Type B pancreatic cell (in vitro differentiated cells): ENCODE data around the gene LBH. TPM values are rescaled to one million over a fixed set of nuclear protein-coding genes. Genes with fewer than 3 reads are reported as not detected.

ENCODE experiments used
- DNase-seq: peaks from one replicate; pipeline ENCODE4 v3.0.0; 2021; ENCODE audit warnings: mixed read lengths; ENCODE audit not compliant: unreplicated experiment; ENCODE audit errors: extremely low spot score
- H3K27ac Mint-ChIP-seq: 2 replicates; pipeline ENCODE4 v1.8.0; 2021; ENCODE audit warnings: mild to moderate bottlenecking, mixed read lengths
- H3K27me3 Mint-ChIP-seq: 2 replicates; pipeline ENCODE4 v1.8.0; 2021; ENCODE audit warnings: mixed read lengths
- H3K36me3 Mint-ChIP-seq: 2 replicates; pipeline ENCODE4 v1.8.0; 2021; ENCODE audit warnings: mixed read lengths
- H3K4me1 Mint-ChIP-seq: one replicate; pipeline ENCODE4 v1.8.0; 2021; ENCODE audit warnings: mixed read lengths; ENCODE audit not compliant: unreplicated experiment
- H3K4me3 Mint-ChIP-seq: 2 replicates; pipeline ENCODE4 v1.8.0; 2021; ENCODE audit warnings: mild to moderate bottlenecking, mixed read lengths
- H3K9me3 Mint-ChIP-seq: 2 replicates; pipeline ENCODE4 v1.8.0; 2021; ENCODE audit warnings: mixed read lengths
- CTCF ChIP-seq: fragments of 200-600 bp; sonication (generic); conservative IDR thresholded peaks from 2 replicates; pipeline ENCODE4 v1.5.0; 2021; ENCODE audit warnings: antibody characterized with exemption, mild to moderate bottlenecking
- total RNA-seq: library from RNA; stranded (reverse); gene quantifications from 2 replicates; pipeline ENCODE4 v1.2.1, GENCODE V29; 2021; ENCODE audit warnings: low replicate concordance

Gene LBH
- total RNA-seq, 1 donor from 2014 or later = 78.5 TPM

- peaks cover 20% of the 10 kb centered on the region for H3K4me1 Mint-ChIP-seq
- H3K27me3 Mint-ChIP-seq = no peaks in the 10 kb centered on the region
- no peaks in the 10 kb centered on the region for H3K36me3 Mint-ChIP-seq
- no peak for DNase-seq
- H3K4me3 Mint-ChIP-seq = no peak overlapping the region
- no peaks in the 10 kb centered on the region for H3K9me3 Mint-ChIP-seq
- no peak for TF ChIP-seq CTCF
- H3K27ac Mint-ChIP-seq = no peak overlapping the region
These were observed 57.2 kb downstream of the LBH start for GRCh38 chr2:30288561-30288960.

GRCh38 chr2:30293303-30293921 lies 62.1 kb downstream of the LBH start:
- no peak overlapping the region for H3K27ac Mint-ChIP-seq
- no peak for TF ChIP-seq CTCF

GRCh38 chr2:30294133-30294532 lies 62.8 kb downstream of the LBH start:
- DNase-seq = no peak
- peaks cover 6% of the 10 kb centered on the region for H3K9me3 Mint-ChIP-seq
- H3K27ac Mint-ChIP-seq = no peak overlapping the region
- peaks cover 5% of the 10 kb centered on the region for H3K4me1 Mint-ChIP-seq
- H3K36me3 Mint-ChIP-seq = no peaks in the 10 kb centered on the region
- H3K27me3 Mint-ChIP-seq = no peaks in the 10 kb centered on the region
- no peak for TF ChIP-seq CTCF
- H3K4me3 Mint-ChIP-seq = no peak overlapping the region

More at GRCh38 chr2:30293303-30293921, 62.1 kb downstream of the LBH start:
- no peaks in the 10 kb centered on the region for H3K36me3 Mint-ChIP-seq
- no peaks in the 10 kb centered on the region for H3K27me3 Mint-ChIP-seq
- H3K4me1 Mint-ChIP-seq = peaks cover 10% of the 10 kb centered on the region
- no peak for DNase-seq
- H3K9me3 Mint-ChIP-seq = peaks cover 6% of the 10 kb centered on the region
- H3K4me3 Mint-ChIP-seq = no peak overlapping the region

- H3K9me3 Mint-ChIP-seq = peaks cover 6% of the 10 kb centered on the region
- no peaks in the 10 kb centered on the region for H3K27me3 Mint-ChIP-seq
- H3K36me3 Mint-ChIP-seq = no peaks in the 10 kb centered on the region
- DNase-seq = no peak
- H3K4me1 Mint-ChIP-seq = peaks cover 18% of the 10 kb centered on the region
- H3K27ac Mint-ChIP-seq = no peak overlapping the region
- TF ChIP-seq CTCF = no peak
- H3K4me3 Mint-ChIP-seq = no peak overlapping the region
These were observed 65.2 kb downstream of the LBH start for GRCh38 chr2:30296496-30296895.

- Mint-ChIP-seq H3K9me3 (peaks cover 6% of the 10 kb centered on the region), H3K27ac (no peak overlapping the region), H3K4me1 (peaks cover 18% of the 10 kb centered on the region), H3K27me3 (no peaks in the 10 kb centered on the region), H3K36me3 (no peaks in the 10 kb centered on the region), H3K4me3 (no peak overlapping the region)
- TF ChIP-seq CTCF = no peak
- no peak for DNase-seq
These were observed 67.0 kb downstream of the LBH start for GRCh38 chr2:30298302-30298701.

GRCh38 chr2:30300122-30300455 lies 68.8 kb downstream of the LBH start:
- Mint-ChIP-seq H3K27me3 (no peaks in the 10 kb centered on the region), H3K4me1 (peaks cover 13% of the 10 kb centered on the region), H3K27ac (no peak overlapping the region), H3K4me3 (no peak overlapping the region), H3K36me3 (no peaks in the 10 kb centered on the region), H3K9me3 (peaks cover 6% of the 10 kb centered on the region)
- DNase-seq = no peak
- TF ChIP-seq CTCF = no peak
